ENCODE results near the gene COL9A3.

DNA sequence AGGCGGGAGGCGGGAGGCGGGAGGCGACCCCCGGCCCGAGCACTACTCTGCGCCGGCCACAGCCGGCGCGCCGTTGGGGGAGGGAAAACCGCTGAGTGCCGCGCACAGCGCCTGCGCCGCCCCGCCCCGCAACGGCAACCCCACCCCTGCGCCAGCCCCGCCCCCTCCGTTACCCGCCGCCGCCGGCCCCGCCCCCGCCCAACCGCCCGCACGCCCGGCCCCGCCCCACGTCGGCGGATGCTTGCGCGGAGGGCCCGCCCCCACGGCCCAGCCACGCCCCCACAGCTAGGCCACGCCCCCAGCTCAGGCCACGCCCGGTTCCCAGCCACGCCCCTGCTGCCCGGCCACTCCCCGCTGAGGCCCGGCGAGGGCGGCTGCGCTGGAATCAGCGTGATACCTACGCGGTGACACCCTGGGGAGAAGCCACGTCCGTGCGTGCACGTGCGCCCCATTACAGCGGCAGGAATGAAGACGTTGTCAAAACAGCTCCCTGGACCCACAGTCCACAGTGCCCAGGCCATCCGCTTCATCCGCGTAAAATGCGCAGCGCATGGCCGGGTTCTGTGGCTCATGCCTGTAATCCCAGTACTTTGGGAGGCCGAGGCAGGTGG, 45.0 kb downstream of the COL9A3 start, which contains the start of gene TCFL5:
- TF ChIP-seq ZNF423 (CRISPR knock-in tag; IDR thresholded peaks at IDR 0.05) (peak; percentile 96), FOXJ3 (CRISPR knock-in tag; IDR thresholded peaks at IDR 0.05; ENCODE audit: borderline replicate concordance) (no peak), NFYB (CRISPR knock-in tag; conservative IDR thresholded peaks at IDR 0.05; ENCODE audit: low read depth) (no peak)
- TF ChIP-seq, protein P1, sequence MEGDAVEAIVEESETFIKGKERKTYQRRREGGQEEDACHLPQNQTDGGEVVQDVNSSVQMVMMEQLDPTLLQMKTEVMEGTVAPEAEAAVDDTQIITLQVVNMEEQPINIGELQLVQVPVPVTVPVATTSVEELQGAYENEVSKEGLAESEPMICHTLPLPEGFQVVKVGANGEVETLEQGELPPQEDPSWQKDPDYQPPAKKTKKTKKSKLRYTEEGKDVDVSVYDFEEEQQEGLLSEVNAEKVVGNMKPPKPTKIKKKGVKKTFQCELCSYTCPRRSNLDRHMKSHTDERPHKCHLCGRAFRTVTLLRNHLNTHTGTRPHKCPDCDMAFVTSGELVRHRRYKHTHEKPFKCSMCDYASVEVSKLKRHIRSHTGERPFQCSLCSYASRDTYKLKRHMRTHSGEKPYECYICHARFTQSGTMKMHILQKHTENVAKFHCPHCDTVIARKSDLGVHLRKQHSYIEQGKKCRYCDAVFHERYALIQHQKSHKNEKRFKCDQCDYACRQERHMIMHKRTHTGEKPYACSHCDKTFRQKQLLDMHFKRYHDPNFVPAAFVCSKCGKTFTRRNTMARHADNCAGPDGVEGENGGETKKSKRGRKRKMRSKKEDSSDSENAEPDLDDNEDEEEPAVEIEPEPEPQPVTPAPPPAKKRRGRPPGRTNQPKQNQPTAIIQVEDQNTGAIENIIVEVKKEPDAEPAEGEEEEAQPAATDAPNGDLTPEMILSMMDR (IDR thresholded peaks at IDR 0.05), result no peak
- TF ChIP-seq, protein P2, sequence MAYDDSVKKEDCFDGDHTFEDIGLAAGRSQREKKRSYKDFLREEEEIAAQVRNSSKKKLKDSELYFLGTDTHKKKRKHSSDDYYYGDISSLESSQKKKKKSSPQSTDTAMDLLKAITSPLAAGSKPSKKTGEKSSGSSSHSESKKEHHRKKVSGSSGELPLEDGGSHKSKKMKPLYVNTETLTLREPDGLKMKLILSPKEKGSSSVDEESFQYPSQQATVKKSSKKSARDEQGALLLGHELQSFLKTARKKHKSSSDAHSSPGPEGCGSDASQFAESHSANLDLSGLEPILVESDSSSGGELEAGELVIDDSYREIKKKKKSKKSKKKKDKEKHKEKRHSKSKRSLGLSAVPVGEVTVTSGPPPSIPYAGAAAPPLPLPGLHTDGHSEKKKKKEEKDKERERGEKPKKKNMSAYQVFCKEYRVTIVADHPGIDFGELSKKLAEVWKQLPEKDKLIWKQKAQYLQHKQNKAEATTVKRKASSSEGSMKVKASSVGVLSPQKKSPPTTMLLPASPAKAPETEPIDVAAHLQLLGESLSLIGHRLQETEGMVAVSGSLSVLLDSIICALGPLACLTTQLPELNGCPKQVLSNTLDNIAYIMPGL (CRISPR knock-in tag; IDR thresholded peaks at IDR 0.05), result peak; percentile 61; the same call in 1 of the 2 replicates
- TF ChIP-seq, protein P3, sequence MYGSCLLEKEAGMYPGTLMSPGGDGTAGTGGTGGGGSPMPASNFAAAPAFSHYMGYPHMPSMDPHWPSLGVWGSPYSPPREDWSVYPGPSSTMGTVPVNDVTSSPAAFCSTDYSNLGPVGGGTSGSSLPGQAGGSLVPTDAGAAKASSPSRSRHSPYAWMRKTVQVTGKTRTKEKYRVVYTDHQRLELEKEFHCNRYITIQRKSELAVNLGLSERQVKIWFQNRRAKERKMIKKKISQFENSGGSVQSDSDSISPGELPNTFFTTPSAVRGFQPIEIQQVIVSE (CRISPR knock-in tag; IDR thresholded peaks at IDR 0.05; ENCODE audit: borderline replicate concordance), result no peak
- TF ChIP-seq, protein P4, sequence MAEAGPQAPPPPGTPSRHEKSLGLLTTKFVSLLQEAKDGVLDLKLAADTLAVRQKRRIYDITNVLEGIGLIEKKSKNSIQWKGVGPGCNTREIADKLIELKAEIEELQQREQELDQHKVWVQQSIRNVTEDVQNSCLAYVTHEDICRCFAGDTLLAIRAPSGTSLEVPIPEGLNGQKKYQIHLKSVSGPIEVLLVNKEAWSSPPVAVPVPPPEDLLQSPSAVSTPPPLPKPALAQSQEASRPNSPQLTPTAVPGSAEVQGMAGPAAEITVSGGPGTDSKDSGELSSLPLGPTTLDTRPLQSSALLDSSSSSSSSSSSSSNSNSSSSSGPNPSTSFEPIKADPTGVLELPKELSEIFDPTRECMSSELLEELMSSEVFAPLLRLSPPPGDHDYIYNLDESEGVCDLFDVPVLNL (CRISPR knock-in tag; IDR thresholded peaks at IDR 0.05; ENCODE audit: borderline replicate concordance, low read depth), result no peak

Measured in WTC11 (cell line).